Measurements from ENCODE around the gene LOX. TPM values are rescaled to one million over a fixed set of nuclear protein-coding genes. Genes with fewer than 3 reads are reported as not detected.

Gene LOX
- total RNA-seq = 38.8 and 46.7 TPM in 2 replicates

GRCh38 chr5:122078116-122079110 lies at the start of gene LOX:
Gene LOX (minus strand): TSS chr5:122078259. CDS start chr5:122077985, 274 bp downstream.

Other genes with a start within 250 kb of the LOX start
- gene FTMT, start 226.4 kb downstream of the LOX start, total RNA-seq = not detected in 2 replicates
- gene SRFBP1, start 116.3 kb downstream of the LOX start, total RNA-seq = 5.1 and 9.4 TPM in 2 replicates
- gene ZNF474, start 51.3 kb upstream of the LOX start, total RNA-seq = under 0.01 and 0.17 TPM in 2 replicates
- gene SNCAIP, start 234.0 kb upstream of the LOX start, total RNA-seq = 1.3 and 3.3 TPM in 2 replicates

All from bronchus fibroblast of lung (primary cell).